Ovary (tissue), 9 donors: Measurements from ENCODE around the gene FMNL1. TPM values are rescaled to one million over a fixed set of nuclear protein-coding genes. Genes with fewer than 3 reads are reported as not detected.

Experiments
- DNase-seq, 5 donors: peaks; one replicate each; pipeline ENCODE4 v3.0.0-alpha.2; 2019 to 2020
- H3K27ac ChIP-seq, 2 donors: fragments of 200-600 bp; one replicate each; pipeline versions ENCODE4 v1.5.1 to v1.8.0; 2019 to 2022
- H3K27me3 ChIP-seq: fragments of 200-600 bp; one replicate; pipeline ENCODE4 v1.8.0; 2022
- H3K36me3 ChIP-seq: fragments of 200-600 bp; sonication (generic); one replicate; pipeline ENCODE4 v1.5.1; 2019
- H3K4me1 ChIP-seq: one replicate; pipeline ENCODE4 v1.8.1; 2013; ENCODE audit warnings: mild to moderate bottlenecking, moderate library complexity; ENCODE audit not compliant: insufficient read depth
- H3K4me3 ChIP-seq: fragments of 200-600 bp; sonication (generic); one replicate; pipeline ENCODE4 v1.5.1; 2017
- H3K9me3 ChIP-seq, 2 donors: fragments of 200-600 bp in 1 of 2; sonication (generic) in 1 of 2; one replicate each; pipeline versions ENCODE4 v1.5.1 to v1.8.1; 2013 to 2019; ENCODE audit warnings: mild to moderate bottlenecking in 1 of 2, moderate library complexity in 1 of 2
- CTCF ChIP-seq, 3 donors: fragments of 450-650 bp in 2 of 3; fragments of 200-600 bp in 1 of 3; IDR thresholded peaks; one replicate each; pipeline versions ENCODE4 v1.5.1 to v1.8.0; 2016 to 2022; ENCODE audit warnings: antibody characterized with exemption in 3 of 3, mild to moderate bottlenecking in 1 of 3
- EP300 ChIP-seq: sonication (generic); formaldehyde crosslinking; IDR thresholded peaks from one replicate; pipeline ENCODE4 v1.6.1; 2017; ENCODE audit warnings: antibody characterized with exemption
- POLR2A ChIP-seq: fragments of 450-650 bp; IDR thresholded peaks from one replicate; pipeline ENCODE4 v1.6.1; 2017; ENCODE audit warnings: antibody characterized with exemption, mild to moderate bottlenecking, moderate library complexity
- WGBS, 3 donors: extraction: QIAGEN DNeasy Blood & Tissue Kit in 1 of 3; methylation state at CpG; one replicate each; pipeline versions ENCODE4 v1.1.5 to v1.1.7; 2013 to 2017; 5-methylcytosine and 5-hydroxymethylcytosine counted together
- intact Hi-C, 4 donors: fragments of 100-400 bp; cut with DNase I; formaldehyde crosslinking; loops; one replicate each; pipeline versions ENCODE4 v1.11.0 to v1.15.1; 2022 to 2023
- polyA plus RNA-seq, 2 donors: library from polyadenylated mRNA; stranded (reverse); fragments of 200-250 nt in 1 of 2; fragments of 350-450 nt in 1 of 2; fragmentation: Illumina TruSeq in 1 of 2; extraction: RNeasy Lipid Tissue Mini Kit (QIAGEN cat#74804) in 1 of 2; gene quantifications; one replicate each; pipeline ENCODE4 v1.2.3, GENCODE V29; 2013 to 2014
- total RNA-seq, 7 donors: library from RNA; depleted of rRNA in 2 of 7; stranded (reverse); fragments of >200 nt in 2 of 7; fragmentation: NEBNext Ultra II Directional in 3 of 7; extraction: Animal tissue kit (Norgen Biotek cat#: 25700) in 3 of 7; gene quantifications; one replicate each; pipeline versions ENCODE4 v1.1.0 to v1.2.4, GENCODE V29; 2016 to 2023
- donor health status: DM: no; HTN: no; CAD: no; lungs with moderate emphysema.
- donor health status: DM: no; HTN: no; CAD: no.
- donor health status: Bipolar disorder and iron deficiency.
- donor health status: DM: yes; HTN: yes; CAD: no.
- donor health status: DM: no; HTN: no; CAD: no.
- donor health status: DM: yes; HTN: yes; CAD: no.

Gene FMNL1
- total and polyA plus RNA-seq, 9 donors = 2.1 to 24.0 (median 6.1) TPM

DNA sequence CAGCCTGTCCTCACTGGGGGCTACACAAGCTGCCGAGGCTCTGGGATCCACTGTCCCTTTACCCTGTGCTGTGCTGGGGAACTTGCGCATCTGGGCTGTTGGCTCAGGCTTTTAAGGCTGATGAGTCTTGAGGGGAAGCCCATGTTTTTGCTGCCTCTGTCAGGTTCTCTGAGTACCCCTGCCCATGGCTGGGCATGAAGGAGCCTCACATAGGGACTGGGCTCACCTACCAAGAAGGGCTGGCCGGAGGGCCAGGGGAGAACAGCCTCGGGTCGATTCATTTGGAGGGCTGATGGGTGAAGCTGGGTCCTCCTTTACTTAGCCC lies 14.6 kb downstream of the FMNL1 start:
- H3K27me3 ChIP-seq = no peaks in the 10 kb centered on the region
- H3K27ac ChIP-seq = no peak overlapping the region
- intact Hi-C loops = loop anchor here in 1 of 4 donors (5.0 kb wide), 1 partner anchor 146 kb away; no protein-coding TSS in a partner anchor
- WGBS, 3 donors = 74 to 82% (median 79%) methylated on average over 5 of the region's 5 CpGs
- H3K9me3 ChIP-seq = no peaks in the 10 kb centered on the region
- no peak overlapping the region for H3K4me3 ChIP-seq
- no peak for DNase-seq
- H3K4me1 ChIP-seq = peaks cover 2% of the 10 kb centered on the region
- TF ChIP-seq CTCF (IDR thresholded peaks at IDR 0.05) (no peak), POLR2A (no peak), EP300 (no peak)
- no peaks in the 10 kb centered on the region for H3K36me3 ChIP-seq

GRCh38 chr17:45237686-45238085 lies 16.0 kb downstream of the FMNL1 start:
- 92 to 98% (median 95%) methylated on average over 2 of the region's 2 CpGs for WGBS, 3 donors
- Histone ChIP-seq H3K27ac (no peak overlapping the region), H3K36me3 (no peaks in the 10 kb centered on the region), H3K4me1 (peaks cover 4% of the 10 kb centered on the region), H3K9me3 (no peaks in the 10 kb centered on the region), H3K27me3 (no peaks in the 10 kb centered on the region), H3K4me3 (no peak overlapping the region)
- no peak for DNase-seq
- intact Hi-C loops = loop anchor here in 1 of 4 donors (5.0 kb wide), 1 partner anchor 145 kb away; no protein-coding TSS in a partner anchor
- TF ChIP-seq CTCF (IDR thresholded peaks at IDR 0.05) (no peak), POLR2A (no peak), EP300 (no peak)

- Histone ChIP-seq H3K27ac (no peak overlapping the region), H3K27me3 (no peaks in the 10 kb centered on the region), H3K4me3 (no peak overlapping the region), H3K36me3 (no peaks in the 10 kb centered on the region), H3K4me1 (peaks cover 4% of the 10 kb centered on the region), H3K9me3 (no peaks in the 10 kb centered on the region)
- intact Hi-C loops = loop anchor here in 1 of 4 donors (5.0 kb wide), 1 partner anchor 144 kb away; no protein-coding TSS in a partner anchor
- TF ChIP-seq EP300 = no peak
- no peak for TF ChIP-seq CTCF (IDR thresholded peaks at IDR 0.05)
- TF ChIP-seq POLR2A = no peak
- DNase-seq = no peak
- WGBS, 3 donors = 90 to 96% (median 90%) methylated on average over 7 of the region's 7 CpGs
Measured at GRCh38 chr17:45238155-45238774, 16.6 kb downstream of the FMNL1 start.

- intact Hi-C loops = no loop called here
- no peak overlapping the region for H3K27ac ChIP-seq
Measured at GRCh38 chr17:45240905-45241327, 19.2 kb downstream of the FMNL1 start.

More at GRCh38 chr17:45240905-45241327, 19.2 kb downstream of the FMNL1 start:
- no peak for TF ChIP-seq CTCF (IDR thresholded peaks at IDR 0.05)
- TF ChIP-seq POLR2A = no peak
- no peak for TF ChIP-seq EP300
- no peak for DNase-seq
- Histone ChIP-seq H3K4me1 (peaks cover 4% of the 10 kb centered on the region), H3K27me3 (no peaks in the 10 kb centered on the region), H3K4me3 (no peak overlapping the region), H3K9me3 (no peaks in the 10 kb centered on the region), H3K36me3 (no peaks in the 10 kb centered on the region)
- WGBS, 3 donors = 17 to 28% (median 21%) methylated on average over 21 of the region's 21 CpGs
